SK-N-SH (cell line): Measurements from ENCODE around the gene FAM219A. TPM values are rescaled to one million over a fixed set of nuclear protein-coding genes. Genes with fewer than 3 reads are reported as not detected.

Source experiments
- CTCF ChIA-PET: fragments of 300-600, 350-600 bp; formaldehyde crosslinking; extraction: SDS; loops from one replicate; lab custom pipeline; 2021; lab: Yijun Ruan, JAX
- POLR2A ChIA-PET: fragments of 350-600 bp; sonication (Branson Sonifier 250); formaldehyde crosslinking; extraction: SDS; loops from one replicate; lab custom pipeline; 2020; ENCODE audit warnings: antibody characterized with exemption, inconsistent platforms; lab: Yijun Ruan, JAX
- DNase-seq: peaks from one replicate; pipeline ENCODE4 v3.0.0; 2012
- H2AFZ ChIP-seq: fragments of 200-600 bp; sonication (generic); 2 replicates; pipeline ENCODE4 v1.8.1; 2016; ENCODE audit warnings: antibody characterized with exemption, mild to moderate bottlenecking, low read depth
- H3F3A ChIP-seq: fragments of 200-600 bp; sonication (generic); replicated peaks from 2 replicates; pipeline ENCODE3; 2016; ENCODE audit warnings: antibody characterized with exemption, mild to moderate bottlenecking; ENCODE audit not compliant: insufficient read depth
- H3K27ac ChIP-seq, 2 experiments: fragments of 200-500 bp in 1 of 2; fragments of 200-600 bp in 1 of 2; sonication (Bioruptor generic) in 1 of 2; sonication (generic), shearing (Covaris generic) in 1 of 2; 2 replicates each; pipeline versions ENCODE4 v1.5.1 to v1.6.1; 2014 to 2016; ENCODE audit warnings: low read depth in 2 of 2, inconsistent platforms in 1 of 2, low read length in 1 of 2, mild to moderate bottlenecking in 1 of 2, mixed read lengths in 1 of 2
- H3K27me3 ChIP-seq: fragments of 200-600 bp; sonication (generic), shearing (Covaris generic); 2 replicates; pipeline ENCODE4 v1.6.1; 2016; ENCODE audit warnings: mixed run types; ENCODE audit not compliant: insufficient read depth
- H3K36me3 ChIP-seq, 2 experiments: fragments of 200-500 bp in 1 of 2; fragments of 200-600 bp in 1 of 2; sonication (Bioruptor generic) in 1 of 2; sonication (generic) in 1 of 2; replicated peaks in 1 of 2; 2 replicates each; pipeline versions ENCODE3 to v1.5.1; 2014 to 2016; ENCODE audit warnings: low read length in 1 of 2, mild to moderate bottlenecking in 1 of 2; ENCODE audit not compliant: insufficient read depth in 2 of 2, control insufficient read depth in 1 of 2
- H3K4me1 ChIP-seq, 2 experiments: fragments of 200-500 bp in 1 of 2; fragments of 200-600 bp in 1 of 2; sonication (Bioruptor generic) in 1 of 2; sonication (generic), shearing (Covaris generic) in 1 of 2; 2 replicates each; pipeline versions ENCODE4 v1.5.1 to v1.6.1; 2014 to 2016; ENCODE audit warnings: low read depth in 1 of 2, low read length in 1 of 2, mixed run types in 1 of 2; ENCODE audit not compliant: insufficient read depth in 2 of 2, control insufficient read depth in 1 of 2
- H3K4me2 ChIP-seq: fragments of 200-600 bp; sonication (generic), shearing (Covaris generic); 2 replicates; pipeline ENCODE4 v1.6.1; 2017; ENCODE audit warnings: mixed run types
- H3K4me3 ChIP-seq, 2 experiments: fragments of 200-500 bp in 1 of 2; fragments of 200-600 bp in 1 of 2; sonication (Bioruptor generic) in 1 of 2; sonication (generic), shearing (Covaris generic) in 1 of 2; 2 replicates each; pipeline versions ENCODE4 v1.5.1 to v1.8.1; 2014 to 2016; ENCODE audit warnings: low read depth in 2 of 2, inconsistent platforms in 1 of 2, low read length in 1 of 2, mild to moderate bottlenecking in 1 of 2, mixed read lengths in 1 of 2, moderate library complexity in 1 of 2
- H3K79me2 ChIP-seq: fragments of 200-600 bp; sonication (generic); 2 replicates; pipeline ENCODE4 v1.8.1; 2017; ENCODE audit warnings: mild to moderate bottlenecking; ENCODE audit not compliant: insufficient read depth
- H3K9ac ChIP-seq: fragments of 200-600 bp; sonication (generic); 2 replicates; pipeline ENCODE4 v1.6.1; 2017; ENCODE audit warnings: mixed run types
- H3K9me2 ChIP-seq: fragments of 200-600 bp; sonication (generic); 2 replicates; pipeline ENCODE4 v1.6.1; 2017; ENCODE audit warnings: mixed run types
- H3K9me3 ChIP-seq: fragments of 200-600 bp; sonication (generic); 2 replicates; pipeline ENCODE4 v1.6.1; 2017; ENCODE audit warnings: mixed run types, mild to moderate bottlenecking, moderate library complexity
- H4K20me1 ChIP-seq: fragments of 200-600 bp; sonication (generic); 2 replicates; pipeline ENCODE4 v1.6.1; 2017; ENCODE audit warnings: mild to moderate bottlenecking, mixed run types; ENCODE audit not compliant: insufficient read depth
- CHD2 ChIP-seq: fragments of 150-350 bp; IDR thresholded peaks from 2 replicates; pipeline ENCODE4 v1.6.1; 2018; ENCODE audit warnings: low read length; ENCODE audit not compliant: partially characterized antibody
- EZH2phosphoT487 ChIP-seq: fragments of 200-600 bp; sonication (generic); IDR thresholded peaks from 2 replicates; pipeline ENCODE4 v1.6.1; 2017; ENCODE audit warnings: low read depth, mixed run types, mild to moderate bottlenecking, antibody characterized with exemption, moderate library complexity, borderline replicate concordance
- FOXM1 ChIP-seq: IDR thresholded peaks from 2 replicates; pipeline ENCODE4 v1.4.0; 2012; ENCODE audit warnings: low read depth, mild to moderate bottlenecking
- GABPA ChIP-seq: IDR thresholded peaks from 2 replicates; pipeline ENCODE4 v1.4.0; 2012; ENCODE audit warnings: low read depth, mild to moderate bottlenecking
- JUND ChIP-seq: IDR thresholded peaks from 2 replicates; pipeline ENCODE4 v1.4.0; 2012
- NFIC ChIP-seq: IDR thresholded peaks from 2 replicates; pipeline ENCODE4 v1.4.0; 2012; ENCODE audit warnings: borderline replicate concordance
- POLR2AphosphoS5 ChIP-seq: IDR thresholded peaks from 2 replicates; pipeline ENCODE4 v1.6.1; 2012; ENCODE audit warnings: low read depth, low read length
- RCOR1 ChIP-seq: fragments of 150-350 bp; IDR thresholded peaks from 2 replicates; pipeline ENCODE4 v1.6.1; 2017; ENCODE audit warnings: antibody characterized with exemption, low read length
- RXRA ChIP-seq: IDR thresholded peaks from 2 replicates; pipeline ENCODE4 v1.4.0; 2012; ENCODE audit warnings: low read depth, mild to moderate bottlenecking, borderline replicate concordance
- SMC3 ChIP-seq: IDR thresholded peaks from 2 replicates; pipeline ENCODE4 v1.6.1; 2012; ENCODE audit warnings: low read depth, low read length, improper control_type of control experiment
- TAF1 ChIP-seq: IDR thresholded peaks from 2 replicates; pipeline ENCODE4 v1.6.1; 2012; ENCODE audit warnings: low read depth, mild to moderate bottlenecking, low read length, moderate library complexity, borderline replicate concordance
- TCF12 ChIP-seq: IDR thresholded peaks from 2 replicates; pipeline ENCODE4 v1.4.0; 2012
- WGBS: methylation state at CpG from one replicate; pipeline ENCODE4 v1.1.6; 2017; ENCODE audit warnings: low lambda C conversion rate; 5-methylcytosine and 5-hydroxymethylcytosine counted together
- polyA plus RNA-seq, 3 experiments: library from polyadenylated mRNA; depleted of rRNA; stranded (reverse); fragments of >200 nt; gene quantifications; 2 replicates each; pipeline ENCODE4 v1.2.3, GENCODE V29; 2012
- TF ChIP-seq, protein P1 (sequence below): fragments of 150-350 bp; IDR thresholded peaks from 2 replicates; pipeline ENCODE4 v1.6.1; 2016; ENCODE audit warnings: mild to moderate bottlenecking, low read depth, low read length
- TF ChIP-seq, protein P2 (sequence below): IDR thresholded peaks from 2 replicates; pipeline ENCODE4 v1.4.0; 2012; ENCODE audit warnings: low read depth
- TF ChIP-seq, protein P3 (sequence below): fragments of 200-600 bp; sonication (generic); IDR thresholded peaks from 2 replicates; pipeline ENCODE4 v1.6.1; 2017; ENCODE audit warnings: antibody characterized with exemption, mild to moderate bottlenecking, moderate library complexity
- TF ChIP-seq, protein P4 (sequence below): IDR thresholded peaks from 2 replicates; pipeline ENCODE4; 2012

Gene FAM219A
- polyA plus RNA-seq, 1 of the 3 experiments (the other 2 are of a cell fraction) = 15.7 TPM

DNA sequence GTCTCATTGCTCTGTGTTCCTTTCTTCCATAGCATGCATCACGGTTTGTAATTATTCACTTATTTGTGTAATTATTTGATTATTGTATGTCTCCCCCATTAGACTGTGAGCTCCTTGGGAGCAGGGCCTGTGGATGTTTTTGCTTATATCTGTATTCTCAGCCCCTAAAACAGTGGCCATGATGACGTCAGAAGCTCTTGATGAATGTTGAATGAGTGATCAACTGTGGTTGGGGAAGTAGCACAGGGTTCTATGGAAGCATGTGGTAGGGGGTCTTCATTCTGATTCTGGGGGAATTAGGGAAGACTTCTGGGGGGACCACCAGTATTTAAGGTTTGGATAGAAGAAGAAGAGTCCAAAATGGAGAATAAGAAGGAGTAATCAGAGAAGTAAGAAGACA, 6.2 kb upstream of the FAM219A start:
- Histone ChIP-seq H4K20me1 (no peaks in the 10 kb centered on the region; the same call in 1 of the 2 replicates), H3K27ac (no peak overlapping the region), H3F3A (peaks cover 18% of the 10 kb centered on the region), H3K4me1 (peaks cover 7 to 19% of the 10 kb centered on the region in 2 experiments; a peak in 3 of 4 replicates), H3K79me2 (no peaks in the 10 kb centered on the region), H3K36me3 (no peaks in the 10 kb centered on the region), H3K4me3 (no peak overlapping the region), H3K27me3 (no peaks in the 10 kb centered on the region), H3K9me2 (no peaks in the 10 kb centered on the region), H3K9ac (no peak overlapping the region), H3K4me2 (no peak overlapping the region), H3K9me3 (no peaks in the 10 kb centered on the region), H2AFZ (no peak overlapping the region)
- DNase-seq = no peak
- ChIA-PET CTCF (interaction anchor here (1.1 to 4.0 kb wide), 5 partner anchors 9 to 127 kb away, joined by 3 to 19 read pairs (median 6); no protein-coding TSS in a partner anchor), POLR2A (no interaction called here)
- 85% methylated on average over 2 of the region's 2 CpGs for WGBS
- no peak for TF ChIP-seq TAF1
- no peak for TF ChIP-seq JUND
- no peak for TF ChIP-seq CHD2
- no peak for TF ChIP-seq FOXM1
- TF ChIP-seq, protein P1, sequence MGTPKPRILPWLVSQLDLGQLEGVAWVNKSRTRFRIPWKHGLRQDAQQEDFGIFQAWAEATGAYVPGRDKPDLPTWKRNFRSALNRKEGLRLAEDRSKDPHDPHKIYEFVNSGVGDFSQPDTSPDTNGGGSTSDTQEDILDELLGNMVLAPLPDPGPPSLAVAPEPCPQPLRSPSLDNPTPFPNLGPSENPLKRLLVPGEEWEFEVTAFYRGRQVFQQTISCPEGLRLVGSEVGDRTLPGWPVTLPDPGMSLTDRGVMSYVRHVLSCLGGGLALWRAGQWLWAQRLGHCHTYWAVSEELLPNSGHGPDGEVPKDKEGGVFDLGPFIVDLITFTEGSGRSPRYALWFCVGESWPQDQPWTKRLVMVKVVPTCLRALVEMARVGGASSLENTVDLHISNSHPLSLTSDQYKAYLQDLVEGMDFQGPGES = no peak
- TF ChIP-seq RCOR1 = no peak
- TF ChIP-seq SMC3 = no peak
- no peak for TF ChIP-seq GABPA
- TF ChIP-seq, protein P2, sequence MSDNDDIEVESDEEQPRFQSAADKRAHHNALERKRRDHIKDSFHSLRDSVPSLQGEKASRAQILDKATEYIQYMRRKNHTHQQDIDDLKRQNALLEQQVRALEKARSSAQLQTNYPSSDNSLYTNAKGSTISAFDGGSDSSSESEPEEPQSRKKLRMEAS = no peak
- TF ChIP-seq, protein P3, sequence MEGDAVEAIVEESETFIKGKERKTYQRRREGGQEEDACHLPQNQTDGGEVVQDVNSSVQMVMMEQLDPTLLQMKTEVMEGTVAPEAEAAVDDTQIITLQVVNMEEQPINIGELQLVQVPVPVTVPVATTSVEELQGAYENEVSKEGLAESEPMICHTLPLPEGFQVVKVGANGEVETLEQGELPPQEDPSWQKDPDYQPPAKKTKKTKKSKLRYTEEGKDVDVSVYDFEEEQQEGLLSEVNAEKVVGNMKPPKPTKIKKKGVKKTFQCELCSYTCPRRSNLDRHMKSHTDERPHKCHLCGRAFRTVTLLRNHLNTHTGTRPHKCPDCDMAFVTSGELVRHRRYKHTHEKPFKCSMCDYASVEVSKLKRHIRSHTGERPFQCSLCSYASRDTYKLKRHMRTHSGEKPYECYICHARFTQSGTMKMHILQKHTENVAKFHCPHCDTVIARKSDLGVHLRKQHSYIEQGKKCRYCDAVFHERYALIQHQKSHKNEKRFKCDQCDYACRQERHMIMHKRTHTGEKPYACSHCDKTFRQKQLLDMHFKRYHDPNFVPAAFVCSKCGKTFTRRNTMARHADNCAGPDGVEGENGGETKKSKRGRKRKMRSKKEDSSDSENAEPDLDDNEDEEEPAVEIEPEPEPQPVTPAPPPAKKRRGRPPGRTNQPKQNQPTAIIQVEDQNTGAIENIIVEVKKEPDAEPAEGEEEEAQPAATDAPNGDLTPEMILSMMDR = no peak
- TF ChIP-seq NFIC = no peak
- no peak for TF ChIP-seq POLR2AphosphoS5
- no peak for TF ChIP-seq RXRA
- TF ChIP-seq EZH2phosphoT487 = no peak
- no peak for TF ChIP-seq TCF12
- TF ChIP-seq, protein P4, sequence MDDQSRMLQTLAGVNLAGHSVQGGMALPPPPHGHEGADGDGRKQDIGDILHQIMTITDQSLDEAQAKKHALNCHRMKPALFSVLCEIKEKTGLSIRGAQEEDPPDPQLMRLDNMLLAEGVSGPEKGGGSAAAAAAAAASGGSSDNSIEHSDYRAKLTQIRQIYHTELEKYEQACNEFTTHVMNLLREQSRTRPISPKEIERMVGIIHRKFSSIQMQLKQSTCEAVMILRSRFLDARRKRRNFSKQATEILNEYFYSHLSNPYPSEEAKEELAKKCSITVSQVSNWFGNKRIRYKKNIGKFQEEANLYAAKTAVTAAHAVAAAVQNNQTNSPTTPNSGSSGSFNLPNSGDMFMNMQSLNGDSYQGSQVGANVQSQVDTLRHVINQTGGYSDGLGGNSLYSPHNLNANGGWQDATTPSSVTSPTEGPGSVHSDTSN = no peak
